Measurements from ENCODE around the gene MTX1. TPM values are rescaled to one million over a fixed set of nuclear protein-coding genes. Genes with fewer than 3 reads are reported as not detected.

Gene MTX1
- total and polyA plus RNA-seq, 3 donors from 2014 or later, result 77.1 to 161 (median 118) TPM

DNA sequence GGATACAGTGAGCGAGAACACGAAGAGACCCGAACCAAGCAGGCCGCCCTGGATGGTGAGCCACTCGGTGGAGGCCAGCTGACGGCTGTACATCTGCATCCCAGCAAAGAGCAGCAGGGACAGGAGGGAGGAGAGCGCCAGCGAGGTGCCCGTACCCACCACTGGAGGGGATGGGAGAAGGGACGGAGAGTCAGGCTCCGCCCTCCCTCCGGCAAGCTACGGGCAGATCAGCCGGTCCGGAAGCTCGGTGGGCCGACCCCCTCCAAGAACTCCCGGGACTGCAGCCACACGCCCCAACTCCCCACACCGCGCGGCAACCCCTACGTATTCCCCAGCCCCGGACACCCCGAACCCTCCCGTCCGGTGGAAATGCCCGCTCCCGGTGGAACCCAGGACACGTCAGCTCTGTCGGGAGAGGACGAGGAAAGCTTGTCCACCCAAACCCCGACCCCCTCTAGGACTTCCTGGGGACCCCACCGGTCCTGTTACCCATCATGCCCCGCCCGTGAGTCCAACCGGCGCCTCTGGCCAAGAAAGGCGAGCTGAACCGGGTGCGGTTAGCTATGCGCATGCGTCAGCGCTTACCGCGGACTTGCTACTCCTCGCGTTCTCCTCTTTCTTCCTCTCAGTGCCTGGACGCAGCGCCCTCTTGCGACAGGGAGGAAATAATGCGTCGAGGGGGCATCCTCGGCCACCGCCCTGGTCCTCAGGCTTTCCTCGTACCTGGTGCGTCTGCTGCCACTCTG is 35.6 kb upstream of the MTX1 start, which contains the start of gene KRTCAP2:
Gene KRTCAP2, minus strand, starts transcription at position 573 of the 746 bp plus-strand sequence. Its CDS starts 80 bp downstream, at position 493.
- TF ChIP-seq, protein P1, sequence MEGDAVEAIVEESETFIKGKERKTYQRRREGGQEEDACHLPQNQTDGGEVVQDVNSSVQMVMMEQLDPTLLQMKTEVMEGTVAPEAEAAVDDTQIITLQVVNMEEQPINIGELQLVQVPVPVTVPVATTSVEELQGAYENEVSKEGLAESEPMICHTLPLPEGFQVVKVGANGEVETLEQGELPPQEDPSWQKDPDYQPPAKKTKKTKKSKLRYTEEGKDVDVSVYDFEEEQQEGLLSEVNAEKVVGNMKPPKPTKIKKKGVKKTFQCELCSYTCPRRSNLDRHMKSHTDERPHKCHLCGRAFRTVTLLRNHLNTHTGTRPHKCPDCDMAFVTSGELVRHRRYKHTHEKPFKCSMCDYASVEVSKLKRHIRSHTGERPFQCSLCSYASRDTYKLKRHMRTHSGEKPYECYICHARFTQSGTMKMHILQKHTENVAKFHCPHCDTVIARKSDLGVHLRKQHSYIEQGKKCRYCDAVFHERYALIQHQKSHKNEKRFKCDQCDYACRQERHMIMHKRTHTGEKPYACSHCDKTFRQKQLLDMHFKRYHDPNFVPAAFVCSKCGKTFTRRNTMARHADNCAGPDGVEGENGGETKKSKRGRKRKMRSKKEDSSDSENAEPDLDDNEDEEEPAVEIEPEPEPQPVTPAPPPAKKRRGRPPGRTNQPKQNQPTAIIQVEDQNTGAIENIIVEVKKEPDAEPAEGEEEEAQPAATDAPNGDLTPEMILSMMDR (IDR thresholded peaks at IDR 0.05), result peak; percentile 93 to 100 (median 99)
- no peak for TF ChIP-seq POLR2A (IDR thresholded peaks at IDR 0.05)
- Histone ChIP-seq H3K9me3 (no peaks in the 10 kb centered on the region), H3K27ac (peak within 1 kb of the TSS; percentile 94 to 97), H3K4me1 (peaks cover 18% of the 10 kb centered on the region), H3K4me3 (peak within 1 kb of the TSS; percentile 92 to 98), H3K27me3 (no peaks in the 10 kb centered on the region), H3K36me3 (ENCODE audit: low read depth, missing control alignments) (no peaks in the 10 kb centered on the region)
- peak; percentile 95 for DNase-seq
- WGBS, 2 donors, result 0% methylated on average over 40 to 52 of the region's 57 CpGs
- intact Hi-C loops (cut with DNase I; ENCODE audit: low total_unique reads), result no loop called here

DNA sequence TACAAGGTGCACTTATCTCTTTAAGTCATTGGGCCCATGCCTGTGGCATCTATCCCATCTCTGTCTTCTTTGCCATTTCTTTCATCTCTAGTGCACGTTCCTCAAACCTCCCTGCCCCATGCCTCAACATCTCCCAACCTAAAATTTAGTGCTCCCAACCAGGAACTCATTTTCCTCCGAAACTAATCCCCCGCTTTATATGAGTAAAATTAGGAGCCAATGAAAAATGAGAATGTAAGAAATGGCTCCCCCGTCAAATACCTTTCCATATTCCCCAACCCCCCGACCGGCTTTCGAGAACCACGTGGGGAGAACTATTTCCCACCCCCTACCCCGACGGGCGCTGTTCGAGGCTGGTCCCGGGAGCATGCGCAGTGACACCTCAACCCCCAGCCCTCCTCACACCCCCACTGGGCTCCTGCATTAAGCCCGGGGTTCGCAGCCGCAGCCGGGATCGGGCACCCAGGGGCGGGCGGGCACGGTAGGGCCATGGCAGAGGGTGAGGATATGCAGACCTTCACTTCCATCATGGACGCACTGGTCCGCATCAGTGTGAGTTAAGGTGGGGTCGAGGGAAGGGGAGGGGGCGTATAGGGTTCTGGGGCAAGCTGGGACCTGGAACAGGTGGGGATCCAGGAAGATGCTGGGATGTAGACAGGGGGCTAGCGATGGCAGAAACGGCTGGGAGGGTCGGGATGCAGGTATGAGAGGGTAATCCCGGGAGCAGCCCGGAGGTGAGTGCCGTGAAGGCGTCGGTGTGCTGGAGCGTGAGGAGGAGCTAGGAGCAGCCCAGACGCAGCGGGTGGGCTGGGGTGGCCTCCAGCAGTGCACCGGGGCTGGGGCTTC is 34.8 kb upstream of the MTX1 start, which contains the start of gene TRIM46:
Gene TRIM46, plus strand, starts transcription at position 372 of the 846 bp plus-strand sequence. Its CDS starts 118 bp downstream, at position 490.
- TF ChIP-seq POLR2A (IDR thresholded peaks at IDR 0.05), result no peak
- TF ChIP-seq, protein P1 (IDR thresholded peaks at IDR 0.05), result no peak
- Histone ChIP-seq H3K27ac (peak within 1 kb of the TSS; percentile 94 to 97), H3K4me1 (peaks cover 17% of the 10 kb centered on the region), H3K27me3 (no peaks in the 10 kb centered on the region), H3K36me3 (ENCODE audit: low read depth, missing control alignments) (no peaks in the 10 kb centered on the region), H3K4me3 (peak within 1 kb of the TSS; percentile 92 to 98), H3K9me3 (no peaks in the 10 kb centered on the region)
- 1 to 2% methylated on average over 33 to 38 of the region's 38 CpGs for WGBS, 2 donors
- intact Hi-C loops (cut with DNase I; ENCODE audit: low total_unique reads), result no loop called here
- no peak for DNase-seq

DNA sequence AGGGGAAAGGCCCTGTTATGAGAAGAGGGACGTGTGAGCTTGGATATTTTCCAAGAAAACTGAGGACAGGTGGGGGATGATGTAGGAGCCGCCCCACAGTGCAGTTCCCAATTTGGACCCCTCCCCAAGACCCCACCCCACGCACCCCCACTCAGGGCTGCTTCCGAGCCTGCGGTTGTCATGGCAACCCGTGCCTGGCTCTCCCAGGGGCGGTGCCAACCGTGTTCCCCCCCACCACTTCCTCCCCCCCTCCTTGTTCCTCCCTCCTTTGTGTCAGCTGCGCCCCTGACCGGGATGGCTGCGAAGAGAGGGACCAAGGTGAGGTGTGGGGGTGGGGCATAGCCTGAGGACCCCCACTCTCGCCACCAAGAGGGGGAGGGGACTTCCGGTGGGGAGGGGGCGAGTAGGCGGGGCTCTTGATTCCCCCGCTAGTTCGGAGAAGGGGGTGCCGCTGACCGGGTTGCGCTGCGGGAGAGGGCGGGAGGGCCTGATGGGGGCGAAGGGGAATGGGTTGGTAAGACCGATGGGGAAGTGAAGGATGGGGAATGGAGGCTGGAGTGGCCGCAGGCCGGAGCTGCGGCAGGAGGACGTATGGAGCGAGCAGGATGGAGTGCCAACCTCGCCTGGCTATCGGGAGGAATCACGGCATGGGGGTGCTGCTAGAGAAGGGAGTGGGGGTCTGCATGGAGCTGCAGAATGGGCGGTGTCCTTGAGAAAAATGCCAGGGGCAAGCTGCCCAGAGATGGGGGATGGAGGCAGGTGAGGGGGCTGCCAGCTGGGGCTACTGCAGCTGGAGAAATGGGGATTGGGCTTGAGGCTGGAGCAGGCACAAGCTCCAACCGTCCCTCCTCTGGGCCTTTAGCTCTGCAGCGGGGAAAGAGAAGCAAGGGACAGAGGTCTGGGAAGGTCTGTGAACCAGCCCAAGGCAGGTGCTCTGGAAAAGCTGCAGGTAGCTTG is 33.9 kb upstream of the MTX1 start:
- no peak for DNase-seq
- TF ChIP-seq POLR2A (IDR thresholded peaks at IDR 0.05), result no peak
- TF ChIP-seq, protein P1 (IDR thresholded peaks at IDR 0.05), result no peak
- Histone ChIP-seq H3K9me3 (no peaks in the 10 kb centered on the region), H3K36me3 (ENCODE audit: low read depth, missing control alignments) (no peaks in the 10 kb centered on the region), H3K4me1 (peaks cover 10% of the 10 kb centered on the region), H3K27me3 (no peaks in the 10 kb centered on the region), H3K27ac (no peak overlapping the region), H3K4me3 (peak overlapping the region; percentile 92 to 98)
- WGBS, 2 donors, result 4 to 8% methylated on average over 24 to 35 of the region's 35 CpGs
- intact Hi-C loops (cut with DNase I; ENCODE audit: low total_unique reads), result no loop called here

DNA sequence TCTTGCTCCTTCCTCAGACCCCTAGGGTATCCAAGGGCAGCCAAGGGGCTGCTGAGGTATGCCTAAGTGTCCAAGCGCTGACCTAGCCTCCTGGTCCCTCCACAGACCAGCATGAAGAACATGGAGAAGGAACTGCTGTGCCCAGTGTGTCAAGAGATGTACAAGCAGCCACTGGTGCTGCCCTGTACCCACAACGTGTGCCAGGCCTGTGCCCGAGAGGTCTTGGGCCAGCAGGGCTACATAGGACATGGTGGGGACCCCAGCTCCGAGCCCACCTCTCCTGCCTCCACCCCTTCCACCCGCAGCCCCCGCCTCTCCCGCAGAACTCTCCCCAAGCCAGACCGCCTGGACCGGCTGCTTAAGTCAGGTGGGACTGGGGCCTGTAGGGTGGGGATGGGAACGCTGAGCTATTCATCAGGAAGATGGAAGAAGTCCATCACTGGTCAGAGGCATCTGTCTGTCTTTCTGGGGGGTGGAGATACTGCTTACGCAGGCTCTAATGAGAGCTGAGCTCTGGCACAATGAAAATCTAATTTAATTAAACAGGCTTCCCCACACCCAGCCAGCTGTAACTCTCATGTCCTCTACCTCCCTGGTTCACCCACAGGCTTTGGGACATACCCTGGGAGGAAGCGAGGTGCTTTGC is 33.1 kb upstream of the MTX1 start:
- 78 to 81% methylated on average over 5 to 10 of the region's 12 CpGs for WGBS, 2 donors
- intact Hi-C loops (cut with DNase I; ENCODE audit: low total_unique reads), result no loop called here
- no peak for TF ChIP-seq POLR2A (IDR thresholded peaks at IDR 0.05)
- TF ChIP-seq, protein P1 (IDR thresholded peaks at IDR 0.05), result no peak
- no peak for DNase-seq
- no peak overlapping the region for H3K27ac ChIP-seq
- no peaks in the 10 kb centered on the region for H3K36me3 ChIP-seq (ENCODE audit: low read depth, missing control alignments)
- no peaks in the 10 kb centered on the region for H3K9me3 ChIP-seq
- no peaks in the 10 kb centered on the region for H3K27me3 ChIP-seq
- H3K4me1 ChIP-seq, result peaks cover 9% of the 10 kb centered on the region
- H3K4me3 ChIP-seq, result no peak overlapping the region

All from testis (tissue), 3 donors.